HG03558 (cell line): Measurements from ENCODE around the gene TRNP1.
"Not testable (repeated sequence)": the region's sequence is repeated elsewhere in the genome, so short reads cannot be mapped to it uniquely, and the experiment has no call there.

Experiments
- ATAC-seq: cut with Tn5 transposase; IDR thresholded peaks from one replicate; pipeline ENCODE4 v1.9.1; 2021; ENCODE audit warnings: moderate number of reproducible peaks; ENCODE audit not compliant: unreplicated experiment; ENCODE audit errors: extremely low read depth

Gene TRNP1

GRCh38 chr1:26971590-26971989, 21.9 kb upstream of the TRNP1 start:
- no peak for ATAC-seq

GRCh38 chr1:26972390-26972789, 21.1 kb upstream of the TRNP1 start:
- no peak for ATAC-seq

- ATAC-seq: no peak
Observed at GRCh38 chr1:26972821-26973220, 20.7 kb upstream of the TRNP1 start.

GRCh38 chr1:26976621-26977510, 16.6 kb upstream of the TRNP1 start:
- ATAC-seq: no peak

GRCh38 chr1:26978901-26979300, 14.6 kb upstream of the TRNP1 start:
- no peak for ATAC-seq

GRCh38 chr1:26981146-26981846, 12.2 kb upstream of the TRNP1 start:
- no peak for ATAC-seq

DNA sequence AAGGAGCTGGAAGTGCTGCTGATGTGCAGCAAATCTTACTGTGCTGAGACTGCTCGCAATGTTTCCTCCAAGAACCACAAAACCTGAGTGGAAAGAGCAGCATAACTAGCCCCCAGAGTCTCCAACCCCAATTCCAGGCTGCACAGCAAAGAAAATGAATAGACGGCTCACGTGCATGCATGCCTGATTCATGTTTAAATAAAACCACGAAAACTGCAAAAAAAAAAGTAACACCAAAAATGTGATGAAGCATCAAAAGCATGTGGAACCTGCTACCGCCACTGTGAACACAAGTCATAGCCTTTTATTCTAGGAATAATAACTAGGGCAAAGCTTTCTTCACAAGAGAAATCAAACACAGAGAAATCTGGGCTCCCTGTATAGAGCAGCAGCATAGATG, 9.6 kb upstream of the TRNP1 start:
- ATAC-seq: no peak

GRCh38 chr1:26984291-26984690, 9.2 kb upstream of the TRNP1 start:
- ATAC-seq: no peak

GRCh38 chr1:26986658-26987057, 6.8 kb upstream of the TRNP1 start:
- ATAC-seq: no peak

GRCh38 chr1:26989403-26990109, 3.9 kb upstream of the TRNP1 start:
- ATAC-seq: not testable (repeated sequence)

DNA sequence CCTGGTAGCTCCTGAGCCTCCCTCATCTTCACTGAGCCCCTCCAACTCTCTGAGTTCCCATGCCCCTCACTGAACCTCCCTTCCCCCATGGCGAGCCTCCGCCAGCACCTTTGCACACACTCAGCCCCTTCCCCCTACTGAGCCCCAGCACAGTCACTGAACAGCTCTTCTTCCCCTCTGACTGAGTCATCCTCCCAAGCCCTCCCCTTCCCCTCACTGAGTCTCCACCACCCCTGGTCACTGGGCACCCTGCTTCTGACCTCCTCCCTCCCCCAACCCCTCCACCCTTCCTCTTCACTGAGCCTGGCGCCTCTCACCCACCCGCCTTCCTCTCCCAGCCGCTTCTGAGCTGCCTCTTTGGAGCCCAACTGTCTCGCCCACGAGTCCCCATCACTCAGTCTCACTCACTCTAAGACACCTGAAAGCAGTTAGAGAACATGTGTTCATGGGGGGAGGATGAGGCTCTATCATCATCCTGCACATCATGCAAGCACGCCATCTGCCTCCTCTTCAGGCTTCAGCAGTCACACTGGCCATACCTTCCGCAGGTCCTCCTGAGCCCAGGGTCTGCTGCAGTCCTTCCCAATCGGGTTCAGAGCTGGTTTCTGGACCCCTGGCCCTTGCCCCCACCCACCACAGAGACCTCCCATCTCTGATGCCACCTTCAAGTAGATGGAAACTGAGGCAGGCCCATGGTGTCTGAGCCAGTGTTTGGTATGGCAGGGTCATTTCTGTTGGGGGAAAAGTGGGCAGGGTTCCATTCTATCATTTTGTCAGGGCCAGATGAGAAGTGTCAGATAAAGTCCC, 2.0 kb upstream of the TRNP1 start:
- ATAC-seq: no peak

DNA sequence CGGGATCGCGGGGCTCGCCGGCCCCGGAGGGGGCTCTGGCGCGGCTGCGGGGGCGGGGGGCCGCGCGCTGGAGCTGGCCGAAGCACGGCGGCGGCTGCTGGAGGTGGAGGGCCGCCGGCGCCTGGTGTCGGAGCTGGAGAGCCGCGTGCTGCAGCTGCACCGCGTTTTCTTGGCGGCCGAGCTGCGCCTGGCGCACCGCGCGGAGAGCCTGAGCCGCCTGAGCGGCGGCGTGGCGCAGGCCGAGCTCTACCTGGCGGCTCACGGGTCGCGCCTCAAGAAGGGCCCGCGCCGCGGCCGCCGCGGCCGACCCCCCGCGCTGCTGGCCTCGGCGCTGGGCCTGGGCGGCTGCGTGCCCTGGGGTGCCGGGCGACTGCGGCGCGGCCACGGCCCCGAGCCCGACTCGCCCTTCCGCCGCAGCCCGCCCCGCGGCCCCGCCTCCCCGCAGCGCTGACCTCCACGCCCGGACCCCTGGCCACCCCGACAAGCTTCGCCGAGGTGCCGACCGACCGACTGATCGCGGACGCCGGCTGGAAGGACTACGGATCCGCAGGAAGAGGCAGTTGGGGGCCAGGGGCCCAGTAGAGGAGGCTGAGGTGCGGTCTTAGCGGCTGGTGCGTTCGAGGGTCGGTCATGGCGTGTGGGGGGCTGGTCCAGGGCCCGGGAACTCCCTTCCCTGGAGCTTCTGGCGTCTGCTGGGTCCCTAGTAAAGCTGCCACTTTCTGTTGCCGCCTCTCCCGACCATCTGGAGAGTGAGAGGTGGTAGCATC, 711 bp downstream of the TRNP1 start:
- ATAC-seq: no peak

GRCh38 chr1:26994787-26995517, 1.5 kb downstream of the TRNP1 start:
- ATAC-seq: no peak

DNA sequence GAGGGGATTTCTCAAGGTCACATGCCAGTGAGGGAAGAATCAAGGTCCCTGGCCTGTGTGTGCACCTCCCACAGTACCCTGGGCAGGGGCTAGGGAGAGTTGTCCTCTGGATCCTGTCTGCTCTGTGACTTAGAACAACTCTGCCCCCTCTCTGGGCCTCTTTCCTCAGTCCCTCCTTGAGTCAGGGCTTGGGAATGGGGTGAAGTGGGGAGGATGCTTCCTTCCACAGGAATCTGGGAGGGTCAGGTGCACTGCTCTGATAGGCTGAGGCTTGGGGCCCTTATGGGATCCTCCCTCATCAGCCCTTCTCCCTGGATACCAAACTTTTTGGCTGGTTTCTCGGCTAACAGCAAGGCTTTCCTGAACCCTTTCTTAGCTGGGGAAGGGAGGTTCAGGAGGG, 2.5 kb downstream of the TRNP1 start:
- no peak for ATAC-seq

DNA sequence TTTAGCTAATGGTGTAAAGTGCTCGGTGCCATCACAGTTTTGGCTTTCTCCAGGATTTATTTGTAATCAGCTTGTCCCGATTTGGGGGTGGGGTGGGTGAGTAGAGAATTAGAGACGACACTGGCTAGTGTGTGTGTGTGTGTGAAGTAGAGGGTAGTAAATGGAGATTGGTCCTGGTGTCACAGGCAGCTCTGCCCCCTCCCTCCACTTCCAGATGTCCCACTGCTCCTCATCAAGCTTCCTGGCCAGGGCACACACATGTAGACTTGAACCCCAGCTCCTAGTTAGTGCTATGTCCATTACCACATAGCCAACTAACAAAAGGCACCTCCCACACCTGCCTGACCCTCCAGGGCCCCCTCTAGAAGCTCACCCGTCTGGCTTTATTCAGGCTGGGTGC, 3.2 kb downstream of the TRNP1 start:
- ATAC-seq: no peak

- ATAC-seq: no peak
Observed at GRCh38 chr1:26998429-26999300, 5.2 kb downstream of the TRNP1 start.

DNA sequence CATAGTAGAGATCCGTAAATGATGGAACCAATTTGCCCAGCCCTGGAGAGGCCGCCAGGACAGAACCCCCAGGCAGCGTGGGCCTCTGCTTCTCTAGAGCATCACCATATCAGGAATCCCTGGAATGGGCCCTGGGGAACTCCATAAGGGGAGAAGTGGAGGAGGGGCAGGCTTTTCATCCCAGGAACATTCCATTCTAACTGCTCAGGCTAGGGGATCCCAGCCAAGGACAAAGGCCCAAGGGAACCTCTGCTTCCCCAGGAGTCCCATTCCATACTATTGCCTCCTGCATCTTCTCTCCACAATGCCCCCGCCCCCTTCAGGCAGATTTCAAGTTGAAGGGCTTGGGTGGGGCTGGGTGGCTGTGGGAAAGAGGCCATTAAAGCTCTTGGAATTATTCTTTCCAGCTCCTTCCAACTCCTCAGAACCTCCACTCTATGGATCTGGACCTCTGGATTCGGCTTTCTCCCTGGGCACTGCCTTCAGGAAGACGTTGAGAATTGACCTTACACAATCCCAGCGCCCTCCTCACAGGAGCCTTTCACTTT, 6.0 kb downstream of the TRNP1 start:
- ATAC-seq: no peak
